GM10248 (cell line): ENCODE data around the gene TUBB4A.

ENCODE experiments used
- CTCF ChIA-PET: fragments of 300-600 bp; sonication (Branson Sonifier 250); formaldehyde crosslinking; extraction: SDS; loops from one replicate; lab custom pipeline; 2021; ENCODE audit warnings: antibody characterized with exemption; lab: Yijun Ruan, JAX
- POLR2A ChIA-PET: fragments of 350-650 bp; sonication (Branson Sonifier 250); formaldehyde crosslinking; extraction: SDS; loops from one replicate; lab custom pipeline; 2020; ENCODE audit warnings: antibody characterized with exemption; lab: Yijun Ruan, JAX
- DNase-seq: peaks from one replicate; pipeline ENCODE4 v3.0.0; 2012; ENCODE audit errors: extremely low spot score
- TF ChIP-seq, protein P1 (sequence below): IDR thresholded peaks from 2 replicates; pipeline ENCODE4 v1.5.1; 2012; ENCODE audit warnings: mild to moderate bottlenecking, low read depth; ENCODE audit errors: extremely low read depth, missing control alignments, control extremely low read depth

The TUBB4A gene

GRCh38 chr19:6476155-6476895 is 25.8 kb downstream of the TUBB4A start:
- CTCF ChIA-PET: no interaction called here

GRCh38 chr19:6475321-6476108 is 26.6 kb downstream of the TUBB4A start:
- TF ChIP-seq, protein P1, sequence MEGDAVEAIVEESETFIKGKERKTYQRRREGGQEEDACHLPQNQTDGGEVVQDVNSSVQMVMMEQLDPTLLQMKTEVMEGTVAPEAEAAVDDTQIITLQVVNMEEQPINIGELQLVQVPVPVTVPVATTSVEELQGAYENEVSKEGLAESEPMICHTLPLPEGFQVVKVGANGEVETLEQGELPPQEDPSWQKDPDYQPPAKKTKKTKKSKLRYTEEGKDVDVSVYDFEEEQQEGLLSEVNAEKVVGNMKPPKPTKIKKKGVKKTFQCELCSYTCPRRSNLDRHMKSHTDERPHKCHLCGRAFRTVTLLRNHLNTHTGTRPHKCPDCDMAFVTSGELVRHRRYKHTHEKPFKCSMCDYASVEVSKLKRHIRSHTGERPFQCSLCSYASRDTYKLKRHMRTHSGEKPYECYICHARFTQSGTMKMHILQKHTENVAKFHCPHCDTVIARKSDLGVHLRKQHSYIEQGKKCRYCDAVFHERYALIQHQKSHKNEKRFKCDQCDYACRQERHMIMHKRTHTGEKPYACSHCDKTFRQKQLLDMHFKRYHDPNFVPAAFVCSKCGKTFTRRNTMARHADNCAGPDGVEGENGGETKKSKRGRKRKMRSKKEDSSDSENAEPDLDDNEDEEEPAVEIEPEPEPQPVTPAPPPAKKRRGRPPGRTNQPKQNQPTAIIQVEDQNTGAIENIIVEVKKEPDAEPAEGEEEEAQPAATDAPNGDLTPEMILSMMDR: no peak
- ChIA-PET CTCF (no interaction called here), POLR2A (no interaction called here)
- no peak for DNase-seq

More at GRCh38 chr19:6476155-6476895, 25.8 kb downstream of the TUBB4A start:
- DNase-seq: peak; percentile 75
- TF ChIP-seq, protein P1: no peak
- POLR2A ChIA-PET: no interaction called here

DNA sequence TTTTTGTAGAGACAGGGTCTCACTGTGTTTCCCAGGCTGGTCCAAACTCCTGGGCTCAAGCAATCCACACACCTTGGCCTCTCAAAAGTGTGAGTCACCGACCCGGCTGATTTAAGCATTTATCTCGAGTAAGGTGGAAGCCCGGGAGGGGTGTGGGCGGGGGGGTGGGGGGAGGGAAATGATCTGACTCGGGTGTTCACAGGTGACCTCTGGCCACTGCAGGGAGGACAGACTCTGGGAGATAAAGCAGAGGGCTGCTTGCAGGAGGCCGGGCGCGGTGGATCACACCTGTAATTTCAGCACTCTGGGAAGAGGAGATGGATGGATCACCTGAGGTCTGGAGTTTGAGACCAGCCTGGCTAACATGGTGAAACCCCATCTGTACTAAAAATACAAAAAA is 28.5 kb downstream of the TUBB4A start:
- ChIA-PET POLR2A (interaction anchor here (0.7 kb wide), 1 partner anchor 30 kb away, joined by 3 read pairs; no protein-coding TSS in a partner anchor), CTCF (no interaction called here)
- DNase-seq: no peak
- TF ChIP-seq, protein P1: no peak

- POLR2A ChIA-PET: no interaction called here
- CTCF ChIA-PET: interaction anchor here (0.9 to 2.2 kb wide), 6 partner anchors 9 to 403 kb away, joined by 3 to 9 read pairs (median 3); partner anchors contain the start of genes DENND1C and SLC25A23
- TF ChIP-seq, protein P1: no peak
- DNase-seq: no peak
Observed at GRCh38 chr19:6472713-6473112, 29.4 kb downstream of the TUBB4A start.

- CTCF ChIA-PET: interaction anchor here (0.6 to 2.2 kb wide), 2 partner anchors 9 to 347 kb away, joined by 3 to 6 read pairs; no protein-coding TSS in a partner anchor
- POLR2A ChIA-PET: no interaction called here
Observed at GRCh38 chr19:6471076-6471475, 31.0 kb downstream of the TUBB4A start.

DNA sequence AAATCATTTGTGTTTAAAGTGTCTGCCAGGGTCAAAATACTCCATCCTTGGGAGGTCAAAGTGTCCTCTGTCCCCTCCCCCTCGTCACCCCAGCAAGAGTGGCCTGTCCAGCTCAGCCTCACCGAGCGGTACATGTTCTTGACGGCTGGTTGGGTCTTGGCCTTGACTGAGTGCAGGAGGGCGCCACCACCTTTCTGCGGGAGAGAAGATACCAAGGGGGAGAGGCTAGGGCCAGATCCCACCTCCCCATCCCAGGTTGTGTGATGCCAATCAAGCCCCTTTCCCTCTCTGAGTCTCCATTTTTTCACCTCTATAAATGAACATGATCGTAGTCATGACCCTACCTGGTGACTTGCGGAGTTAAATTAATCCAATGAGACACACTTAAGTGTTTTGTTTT is 31.9 kb downstream of the TUBB4A start:
- TF ChIP-seq, protein P1: no peak
- ChIA-PET CTCF (interaction anchor here (0.7 to 1.3 kb wide), 4 partner anchors 11 to 393 kb away, joined by 3 to 4 read pairs (median 4); partner anchors contain the start of genes DENND1C and TUBB4A), POLR2A (interaction anchor here (0.7 kb wide), 1 partner anchor 71 kb away, joined by 3 read pairs; no protein-coding TSS in a partner anchor)
- DNase-seq: no peak

More at GRCh38 chr19:6471076-6471475, 31.0 kb downstream of the TUBB4A start:
- TF ChIP-seq, protein P1: no peak
- no peak for DNase-seq
